Fibroblast of pulmonary artery (primary cell): ENCODE data around the gene CLCF1.
A peak's percentile ranks its signal among the peaks of the same experiment; 100 is the strongest.

Source experiments
- DNase-seq: peaks from one replicate; pipeline ENCODE4 v3.0.0-alpha.2; 2010; ENCODE audit warnings: low read depth
- H3K4me3 ChIP-seq: replicated peaks from 2 replicates; pipeline ENCODE4 v1.5.1; 2011; ENCODE audit warnings: low read depth, mild to moderate bottlenecking, control low read depth, low read length, moderate library complexity
- CTCF ChIP-seq: IDR thresholded peaks from 2 replicates; pipeline ENCODE4 v1.5.1; 2011; ENCODE audit warnings: mild to moderate bottlenecking, control low read depth, low read length, inconsistent platforms; ENCODE audit errors: missing control alignments

CLCF1 gene

DNA sequence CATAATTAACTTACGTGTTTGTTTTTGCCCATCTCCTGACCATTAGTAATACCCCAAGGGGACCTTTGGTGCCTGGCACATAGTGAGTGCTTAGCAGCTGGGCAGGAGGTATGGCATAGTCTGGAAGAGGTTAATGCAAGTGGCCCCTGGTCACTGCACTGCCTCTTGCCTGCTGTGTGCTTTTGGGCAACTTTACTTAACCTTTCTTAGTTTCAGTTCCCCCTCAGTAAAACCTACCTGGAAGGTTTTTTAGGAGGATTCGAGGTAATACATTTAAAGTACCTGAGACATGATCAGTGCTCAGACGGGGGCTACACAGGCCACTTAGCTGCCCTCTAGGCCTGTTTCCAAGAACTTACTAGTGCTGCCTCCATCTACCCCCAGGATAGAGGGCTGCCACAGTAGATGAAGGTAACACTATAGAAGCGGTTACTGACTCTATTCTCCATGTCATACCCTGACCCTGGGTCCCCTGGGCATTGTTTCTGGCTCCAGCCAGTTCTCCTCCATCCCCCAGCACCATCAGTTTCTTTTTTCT is 23.4 kb downstream of the CLCF1 start:
- TF ChIP-seq CTCF: no peak
- H3K4me3 ChIP-seq: no peak overlapping the region

DNA sequence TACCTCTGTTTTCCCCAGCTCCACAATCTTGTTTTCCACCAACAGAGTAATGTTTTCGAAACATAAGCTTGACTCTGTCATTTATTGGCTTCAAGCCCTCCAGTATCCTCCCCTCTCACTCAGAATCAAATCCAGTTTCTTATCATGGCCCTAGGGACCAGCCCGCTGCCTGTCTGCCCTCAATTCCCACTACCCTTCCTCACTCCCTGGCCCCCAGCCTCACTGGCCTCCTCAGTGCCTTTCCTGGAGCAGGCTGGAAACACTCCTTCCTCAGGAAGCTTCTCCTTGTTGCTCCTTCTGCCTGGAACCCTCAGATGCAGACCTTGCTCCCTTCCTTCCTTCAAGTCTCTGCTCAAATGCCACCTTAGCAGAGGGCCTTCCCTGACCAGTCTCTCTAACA is 23.9 kb downstream of the CLCF1 start:
- no peak overlapping the region for H3K4me3 ChIP-seq
- DNase-seq: no peak
- TF ChIP-seq CTCF: no peak

More for the DNA sequence above, 23.4 kb downstream of the CLCF1 start:
- no peak for DNase-seq

DNA sequence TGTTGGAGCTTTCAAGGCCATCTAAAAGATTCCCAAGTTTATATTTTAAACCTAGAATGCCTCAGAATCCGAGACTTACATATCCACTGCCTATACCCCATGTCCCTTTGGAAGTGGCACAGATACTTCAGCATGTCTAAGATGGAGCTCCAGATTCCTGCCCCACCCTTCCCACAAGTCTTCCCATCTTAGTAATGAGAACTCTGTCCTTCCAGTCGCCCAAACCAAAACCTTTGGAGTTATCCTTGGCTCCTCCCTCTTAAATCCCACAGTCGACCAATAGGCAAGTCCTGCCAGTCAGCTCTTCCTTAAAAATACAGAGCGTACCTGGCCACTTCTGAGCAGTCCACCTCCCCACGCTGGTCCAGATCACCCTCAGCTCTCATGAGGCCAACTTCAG is 24.4 kb downstream of the CLCF1 start:
- no peak for DNase-seq
- H3K4me3 ChIP-seq: no peak overlapping the region
- no peak for TF ChIP-seq CTCF

DNA sequence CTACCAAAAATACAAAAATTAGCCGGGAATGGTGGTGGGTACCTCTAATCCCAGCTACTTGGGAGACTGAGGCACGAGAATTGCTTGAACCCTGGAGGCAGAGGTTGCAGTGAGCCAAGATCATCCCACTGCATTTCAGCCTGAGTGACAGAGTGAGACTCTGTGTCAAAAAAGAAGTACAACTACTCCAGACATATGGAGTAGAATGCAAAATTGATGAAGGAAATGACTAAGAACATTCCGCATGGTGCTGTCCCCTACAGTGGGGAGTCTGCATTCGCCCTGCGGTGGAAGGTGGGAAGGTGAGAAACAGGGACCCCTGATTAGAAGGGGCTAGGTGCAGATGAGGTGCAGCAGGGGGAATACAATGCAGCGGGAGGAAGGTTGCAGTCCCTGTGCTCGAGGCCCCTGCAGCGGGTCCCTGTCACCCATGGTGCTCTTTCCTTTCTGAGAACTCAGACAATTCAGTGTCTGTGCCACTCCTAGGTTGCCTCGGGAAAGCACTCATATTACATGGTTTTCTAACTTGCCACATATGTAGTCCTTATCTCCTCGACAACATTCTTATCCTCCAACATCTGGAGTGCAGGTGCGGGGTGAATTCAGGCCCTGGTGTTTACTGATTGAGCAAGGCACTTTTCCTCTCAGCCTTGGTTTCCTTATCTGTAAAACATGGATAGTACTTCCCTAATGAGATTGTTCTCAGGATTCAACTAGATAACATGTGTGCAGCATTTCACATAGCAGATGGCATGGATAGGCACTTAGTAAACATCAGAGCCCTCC is 25.2 kb downstream of the CLCF1 start:
- H3K4me3 ChIP-seq: no peak overlapping the region
- TF ChIP-seq CTCF: no peak

GRCh38 chr11:67345920-67346819 is 27.2 kb downstream of the CLCF1 start:
- DNase-seq: peak; percentile 82
- TF ChIP-seq CTCF: peak; percentile 94
- H3K4me3 ChIP-seq: no peak overlapping the region

More for the DNA sequence above, 25.2 kb downstream of the CLCF1 start:
- no peak for DNase-seq

- DNase-seq: no peak
- no peak overlapping the region for H3K4me3 ChIP-seq
- TF ChIP-seq CTCF: no peak
Observed at GRCh38 chr11:67345247-67345919, 28.0 kb downstream of the CLCF1 start.
